ENCODE measurements around the gene DDRGK1.

DDRGK1 gene

DNA sequence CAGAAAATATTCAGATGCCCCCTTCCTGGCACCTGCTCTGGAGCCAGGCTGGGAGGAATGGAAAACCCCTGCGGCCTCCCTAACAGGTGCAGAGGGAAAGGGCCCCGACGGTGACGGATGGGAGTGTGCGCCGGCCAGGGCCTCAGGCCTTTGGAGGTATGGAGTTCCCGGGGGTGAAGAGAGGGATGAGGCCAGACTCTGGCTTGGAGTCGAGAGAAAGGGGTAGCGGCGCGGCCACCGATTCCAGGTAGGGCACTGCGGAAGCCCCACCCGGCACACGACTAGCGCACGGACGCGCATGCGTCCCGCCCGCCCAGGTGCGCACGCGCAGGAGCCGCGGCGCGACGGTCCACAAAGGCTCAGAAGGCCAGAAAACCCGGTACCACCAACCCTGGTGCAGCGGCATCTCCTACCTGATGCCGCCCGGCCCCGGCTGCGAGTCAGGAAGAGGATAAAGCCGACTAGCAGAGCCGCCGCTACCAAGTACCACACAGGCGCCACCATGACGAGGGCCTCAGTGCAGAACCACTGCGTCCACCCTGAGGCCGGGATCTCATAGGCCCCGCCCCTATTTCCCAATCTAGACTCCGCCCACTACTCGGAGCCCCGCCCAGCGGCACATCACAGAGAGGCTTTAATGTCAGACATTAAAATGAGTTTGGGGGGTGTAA, at the start of gene DDRGK1:
Gene DDRGK1, minus strand, starts transcription at position 559 of the 671 bp plus-strand sequence. Its CDS starts 55 bp downstream, at position 504.
- peak within 1 kb of the TSS; percentile 73 for H3K4me3 ChIP-seq (ENCODE audit: low read depth, low read length)
- DNase-seq (ENCODE audit: low read depth): peak; percentile 89
- TF ChIP-seq, protein P1, sequence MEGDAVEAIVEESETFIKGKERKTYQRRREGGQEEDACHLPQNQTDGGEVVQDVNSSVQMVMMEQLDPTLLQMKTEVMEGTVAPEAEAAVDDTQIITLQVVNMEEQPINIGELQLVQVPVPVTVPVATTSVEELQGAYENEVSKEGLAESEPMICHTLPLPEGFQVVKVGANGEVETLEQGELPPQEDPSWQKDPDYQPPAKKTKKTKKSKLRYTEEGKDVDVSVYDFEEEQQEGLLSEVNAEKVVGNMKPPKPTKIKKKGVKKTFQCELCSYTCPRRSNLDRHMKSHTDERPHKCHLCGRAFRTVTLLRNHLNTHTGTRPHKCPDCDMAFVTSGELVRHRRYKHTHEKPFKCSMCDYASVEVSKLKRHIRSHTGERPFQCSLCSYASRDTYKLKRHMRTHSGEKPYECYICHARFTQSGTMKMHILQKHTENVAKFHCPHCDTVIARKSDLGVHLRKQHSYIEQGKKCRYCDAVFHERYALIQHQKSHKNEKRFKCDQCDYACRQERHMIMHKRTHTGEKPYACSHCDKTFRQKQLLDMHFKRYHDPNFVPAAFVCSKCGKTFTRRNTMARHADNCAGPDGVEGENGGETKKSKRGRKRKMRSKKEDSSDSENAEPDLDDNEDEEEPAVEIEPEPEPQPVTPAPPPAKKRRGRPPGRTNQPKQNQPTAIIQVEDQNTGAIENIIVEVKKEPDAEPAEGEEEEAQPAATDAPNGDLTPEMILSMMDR (IDR thresholded peaks at IDR 0.05; ENCODE audit: insufficient read depth, low read depth, low read length, missing control alignments): no peak

DNA sequence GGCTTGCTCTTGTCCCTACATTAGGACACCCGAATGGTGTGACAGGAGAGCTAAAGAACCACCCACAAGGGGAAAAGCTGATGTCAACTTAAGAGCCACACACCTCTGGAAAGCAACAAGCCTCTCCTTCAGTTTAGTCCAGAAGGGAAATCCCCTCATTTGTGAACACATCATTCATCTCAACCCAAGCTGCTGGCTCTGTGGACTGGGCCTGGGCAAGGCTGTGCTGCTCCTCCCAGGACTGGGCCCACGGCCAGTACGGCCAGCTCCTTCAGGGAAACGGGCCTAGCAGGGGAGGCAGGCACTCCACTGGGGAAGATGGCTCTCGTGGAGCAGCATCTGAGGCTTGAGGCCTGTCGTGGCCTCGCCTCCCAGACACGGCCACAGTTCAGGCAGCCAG, 47.3 kb upstream of the DDRGK1 start:
- H3K4me3 ChIP-seq (ENCODE audit: low read depth, low read length): no peak overlapping the region
- TF ChIP-seq, protein P1 (IDR thresholded peaks at IDR 0.05; ENCODE audit: insufficient read depth, low read depth, low read length, missing control alignments): no peak

GRCh38 chr20:3250091-3250504, 45.6 kb upstream of the DDRGK1 start:
- TF ChIP-seq, protein P1 (IDR thresholded peaks at IDR 0.05; ENCODE audit: insufficient read depth, low read depth, low read length, missing control alignments): peak; percentile 33
- peak; percentile 27 for DNase-seq (ENCODE audit: low read depth)
- H3K4me3 ChIP-seq (ENCODE audit: low read depth, low read length): no peak overlapping the region

More for the DNA sequence above, 47.3 kb upstream of the DDRGK1 start:
- no peak for DNase-seq (ENCODE audit: low read depth)

DNA sequence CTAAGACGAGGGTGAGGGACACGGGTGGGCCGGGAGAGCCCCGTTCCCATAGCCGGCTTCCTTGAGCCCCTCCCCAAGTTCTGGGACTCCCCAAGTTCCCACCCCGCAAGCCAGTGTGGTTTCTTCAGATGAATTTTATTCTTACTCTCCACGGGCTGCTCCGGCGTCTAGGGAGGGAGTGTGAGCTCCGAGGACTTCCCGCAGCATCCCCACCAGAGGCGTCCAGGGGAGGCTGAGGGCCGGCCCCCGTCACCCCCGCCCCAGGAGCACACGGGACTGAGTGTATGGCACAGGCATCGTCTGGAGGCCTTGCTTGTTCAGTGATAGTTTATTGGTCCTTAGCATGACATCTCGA, 44.5 kb upstream of the DDRGK1 start:
- DNase-seq (ENCODE audit: low read depth): no peak
- H3K4me3 ChIP-seq (ENCODE audit: low read depth, low read length): no peak overlapping the region
- TF ChIP-seq, protein P1 (IDR thresholded peaks at IDR 0.05; ENCODE audit: insufficient read depth, low read depth, low read length, missing control alignments): no peak

DNA sequence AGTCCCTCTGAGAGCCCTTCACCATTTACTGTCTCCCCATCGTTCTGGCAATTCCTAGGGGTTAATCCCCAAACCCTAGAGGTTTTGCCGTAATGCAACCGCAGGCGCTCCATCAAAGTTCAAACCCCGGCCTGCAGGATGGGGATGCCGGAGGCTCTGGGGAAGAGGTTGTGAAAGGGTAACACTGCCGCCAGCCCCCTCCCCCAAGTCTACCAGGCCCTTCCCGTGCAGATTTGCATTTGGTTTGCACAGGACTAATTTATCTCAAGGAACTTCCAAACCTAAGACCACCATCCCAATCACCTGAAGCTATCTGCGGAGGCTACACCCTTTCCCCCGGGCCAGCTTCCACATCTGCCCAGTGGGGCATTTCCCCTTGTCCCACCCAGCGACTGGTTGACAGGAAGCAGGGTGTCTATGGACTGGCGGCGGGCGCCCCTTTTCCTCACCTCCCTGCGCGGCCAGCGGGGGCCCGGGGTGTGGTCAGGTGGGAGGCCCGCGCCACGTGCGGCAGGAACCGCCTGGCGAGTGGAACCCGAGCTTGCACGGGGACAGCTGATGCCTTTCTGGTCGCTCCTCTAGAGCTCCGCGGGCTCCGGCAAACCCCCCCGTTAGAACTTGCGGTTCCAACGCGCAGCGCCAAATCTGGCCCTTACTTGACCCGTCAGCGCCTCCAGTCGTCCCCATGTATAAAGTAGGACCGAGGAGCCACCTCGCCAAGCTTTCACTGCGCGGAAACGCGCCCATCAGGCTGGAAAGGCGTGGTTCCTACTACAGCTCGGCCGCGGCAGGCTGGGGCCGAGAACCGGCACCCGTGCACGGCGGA, 43.9 kb upstream of the DDRGK1 start:
- peak; percentile 21 for DNase-seq (ENCODE audit: low read depth)
- no peak overlapping the region for H3K4me3 ChIP-seq (ENCODE audit: low read depth, low read length)

GRCh38 chr20:3247638-3248037, 43.2 kb upstream of the DDRGK1 start:
- TF ChIP-seq, protein P1 (IDR thresholded peaks at IDR 0.05; ENCODE audit: insufficient read depth, low read depth, low read length, missing control alignments): no peak
- DNase-seq (ENCODE audit: low read depth): no peak

More for the DNA sequence above, 43.9 kb upstream of the DDRGK1 start:
- TF ChIP-seq, protein P1 (IDR thresholded peaks at IDR 0.05; ENCODE audit: insufficient read depth, low read depth, low read length, missing control alignments): no peak

More at GRCh38 chr20:3247638-3248037, 43.2 kb upstream of the DDRGK1 start:
- no peak overlapping the region for H3K4me3 ChIP-seq (ENCODE audit: low read depth, low read length)

All from GM12865 (cell line).